Measurements from ENCODE around the gene C17orf75.
"Not testable (repeated sequence)": the region's sequence is repeated elsewhere in the genome, so short reads cannot be mapped to it uniquely, and the experiment has no call there.

The C17orf75 gene

GRCh38 chr17:32341857-32342602 lies at the start of gene C17orf75:
TSS of gene C17orf75 (minus strand) at chr17:32342173. CDS start at chr17:32342139, 34 bp downstream.
- peak; percentile 71 to 81 for DNase-seq

DNA sequence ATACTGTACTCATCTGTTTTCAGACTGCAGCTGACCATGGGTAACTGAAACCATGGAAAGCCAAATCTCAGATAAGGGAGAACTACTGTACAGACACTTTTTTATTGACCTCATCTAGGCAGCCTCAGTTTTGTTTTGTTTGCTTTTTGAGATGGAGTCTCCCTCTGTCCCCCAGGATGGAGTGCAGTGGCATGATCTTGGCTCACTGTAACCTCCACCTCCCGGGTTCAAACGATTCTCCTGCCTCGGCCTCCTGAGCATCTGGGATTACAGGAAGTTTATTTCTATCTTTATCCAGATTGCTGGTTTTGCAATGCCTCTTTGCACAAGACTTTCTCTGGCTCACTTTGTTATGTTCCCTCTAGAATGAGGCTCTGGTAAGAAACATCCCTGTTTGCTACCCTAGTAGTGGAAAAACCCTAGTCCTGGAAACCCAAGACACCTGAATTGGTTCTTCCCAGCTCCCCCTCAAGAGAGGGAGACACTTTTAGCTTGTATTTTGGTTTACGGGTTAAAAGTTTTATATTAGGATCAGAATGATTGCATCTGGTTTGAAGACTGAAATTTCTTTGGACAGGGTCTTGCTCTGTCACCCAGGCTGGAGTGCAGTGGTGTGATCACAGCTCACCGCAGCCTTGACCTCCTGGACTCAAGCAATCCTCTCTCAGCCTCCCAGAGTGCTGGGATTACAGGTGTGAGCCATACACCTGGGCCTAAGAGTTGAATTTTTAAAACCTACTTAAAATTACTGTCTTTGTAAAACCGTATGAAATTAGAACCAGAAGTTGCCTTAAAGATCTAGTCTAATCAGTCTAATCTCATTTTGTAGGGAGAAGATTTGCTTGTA lies 46.9 kb upstream of the C17orf75 start:
- DNase-seq = no peak

GRCh38 chr17:32388128-32388527 lies 46.2 kb upstream of the C17orf75 start:
- not testable (repeated sequence) for DNase-seq

DNA sequence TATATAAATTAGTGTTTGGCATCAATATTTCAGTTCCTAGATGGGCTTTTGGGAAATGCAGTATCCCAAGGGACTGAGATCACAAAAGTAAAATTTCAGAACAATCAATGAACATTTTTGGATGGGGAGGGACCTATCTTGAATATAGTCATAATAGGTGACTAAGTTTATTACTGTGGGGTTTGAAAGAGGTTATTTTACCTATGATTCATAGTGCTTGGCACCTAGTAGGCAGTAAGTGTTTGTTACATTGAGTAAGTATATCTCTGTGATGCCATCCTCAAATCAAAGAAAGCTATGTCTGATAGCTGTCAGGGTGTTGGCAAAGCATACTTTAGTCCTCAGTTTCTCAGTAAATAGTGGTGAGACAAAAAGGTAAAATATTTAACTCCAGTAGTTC lies 44.9 kb upstream of the C17orf75 start:
- DNase-seq = no peak

GRCh38 chr17:32385971-32386370 lies 44.0 kb upstream of the C17orf75 start:
- no peak for DNase-seq

GRCh38 chr17:32385121-32385520 lies 43.1 kb upstream of the C17orf75 start:
- no peak for DNase-seq

GRCh38 chr17:32383926-32384434 lies 42.0 kb upstream of the C17orf75 start:
- DNase-seq = no peak

DNA sequence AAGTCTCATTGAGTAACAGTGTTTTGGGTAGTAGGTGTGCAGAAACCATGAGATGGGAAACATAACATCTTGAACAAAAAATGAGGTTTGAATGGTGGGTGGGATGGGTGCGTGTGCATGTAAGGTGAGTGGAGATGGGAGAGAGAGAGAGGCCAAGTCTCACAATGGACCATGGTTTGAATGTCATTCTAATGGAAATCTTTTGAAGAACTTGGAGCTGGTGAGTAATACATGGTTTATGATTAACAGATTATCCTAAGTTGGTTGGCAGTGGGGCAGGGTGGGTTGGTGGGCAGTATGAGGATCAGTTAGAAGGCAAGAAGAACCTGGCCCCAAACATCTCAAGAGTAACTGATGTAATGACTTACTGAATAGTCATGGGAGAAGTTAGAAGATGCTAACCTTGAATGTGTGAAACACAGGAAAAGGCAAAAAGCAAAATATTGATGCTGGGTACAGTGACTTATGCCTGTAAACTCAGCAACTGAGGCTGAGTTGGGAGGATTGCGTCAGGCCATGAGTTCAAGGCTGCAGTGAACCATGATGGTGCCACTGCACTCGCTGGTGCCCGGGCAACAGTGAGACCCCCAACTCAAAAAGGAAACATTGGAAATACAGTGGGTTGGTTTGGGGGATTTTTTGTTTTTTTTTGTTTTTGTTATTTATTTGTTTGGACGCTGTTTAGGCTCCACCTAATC lies 40.7 kb upstream of the C17orf75 start:
- no peak for DNase-seq

- no peak for DNase-seq
Observed at GRCh38 chr17:32370426-32370825, 28.5 kb upstream of the C17orf75 start.

GRCh38 chr17:32361270-32361669 lies 19.3 kb upstream of the C17orf75 start:
- DNase-seq = no peak

- DNase-seq = no peak
Observed at GRCh38 chr17:32357615-32358014, 15.6 kb upstream of the C17orf75 start.

DNA sequence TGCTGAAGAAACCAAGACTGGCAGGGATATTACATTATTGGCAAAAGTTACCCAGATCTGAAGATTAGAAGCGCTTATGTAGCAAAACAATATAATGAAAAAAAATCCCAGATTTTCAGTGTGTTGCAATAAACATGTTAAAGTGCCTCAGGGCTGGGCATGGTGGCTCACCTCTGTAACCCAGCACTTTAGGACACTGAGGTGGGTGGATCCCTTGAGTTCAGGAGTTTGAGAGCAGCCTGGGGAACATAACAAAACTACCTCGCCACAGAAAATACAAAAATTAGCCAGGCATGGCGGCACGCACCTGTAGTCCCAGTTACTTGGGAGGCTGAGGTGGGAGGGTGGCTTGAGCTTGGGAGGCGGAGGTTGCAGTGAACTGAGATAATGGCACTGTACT lies 14.8 kb upstream of the C17orf75 start:
- no peak for DNase-seq

DNA sequence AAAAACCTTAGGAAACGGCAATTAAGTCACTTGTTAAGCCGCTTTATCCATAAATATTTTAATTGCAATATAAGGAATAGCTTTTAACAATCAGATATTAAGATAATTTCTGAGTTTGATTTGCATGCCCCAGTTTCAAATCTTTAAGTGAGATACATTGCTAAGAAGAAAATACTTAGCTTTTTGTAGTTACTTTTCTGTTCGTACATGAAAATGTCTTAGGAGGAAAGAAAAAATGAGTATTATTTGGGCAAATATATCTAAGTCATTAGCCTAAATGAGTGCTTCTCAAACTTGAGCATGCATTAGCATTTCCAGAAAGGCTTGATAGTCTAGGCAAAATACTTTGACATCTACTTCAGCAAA lies 14.4 kb upstream of the C17orf75 start:
- no peak for DNase-seq

GRCh38 chr17:32355649-32356377 lies 13.8 kb upstream of the C17orf75 start:
- no peak for DNase-seq

- not testable (repeated sequence) for DNase-seq
Observed at GRCh38 chr17:32352734-32353133, 10.8 kb upstream of the C17orf75 start.

GRCh38 chr17:32350666-32351418 lies 8.9 kb upstream of the C17orf75 start:
- peak; percentile 56 to 72 for DNase-seq

- peak; percentile 96 to 97 for DNase-seq
Observed at GRCh38 chr17:32349854-32350665, 8.1 kb upstream of the C17orf75 start, which contains the start of gene ZNF207. TSS of gene ZNF207 (plus strand) at chr17:32350157. CDS start at chr17:32350286, 129 bp downstream.

DNA sequence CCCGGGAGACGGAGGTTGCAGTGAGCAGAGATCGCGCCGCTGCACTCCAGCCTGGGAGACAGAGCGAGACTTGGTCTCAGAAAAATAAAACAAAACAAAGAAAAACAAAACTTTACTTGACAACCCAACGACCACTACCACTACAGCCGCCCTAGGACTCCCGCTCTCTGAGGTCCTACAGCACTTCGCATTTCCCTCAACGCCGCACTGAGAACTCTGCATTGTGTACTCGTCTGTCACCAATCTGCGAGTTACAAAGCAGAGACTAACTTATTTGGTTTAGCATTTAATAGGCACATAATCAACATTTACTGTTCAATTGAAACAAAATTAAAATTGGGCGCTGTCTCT lies 7.5 kb upstream of the C17orf75 start:
- DNase-seq = no peak

- DNase-seq = no peak
Observed at GRCh38 chr17:32348483-32348800, 6.5 kb upstream of the C17orf75 start.

DNA sequence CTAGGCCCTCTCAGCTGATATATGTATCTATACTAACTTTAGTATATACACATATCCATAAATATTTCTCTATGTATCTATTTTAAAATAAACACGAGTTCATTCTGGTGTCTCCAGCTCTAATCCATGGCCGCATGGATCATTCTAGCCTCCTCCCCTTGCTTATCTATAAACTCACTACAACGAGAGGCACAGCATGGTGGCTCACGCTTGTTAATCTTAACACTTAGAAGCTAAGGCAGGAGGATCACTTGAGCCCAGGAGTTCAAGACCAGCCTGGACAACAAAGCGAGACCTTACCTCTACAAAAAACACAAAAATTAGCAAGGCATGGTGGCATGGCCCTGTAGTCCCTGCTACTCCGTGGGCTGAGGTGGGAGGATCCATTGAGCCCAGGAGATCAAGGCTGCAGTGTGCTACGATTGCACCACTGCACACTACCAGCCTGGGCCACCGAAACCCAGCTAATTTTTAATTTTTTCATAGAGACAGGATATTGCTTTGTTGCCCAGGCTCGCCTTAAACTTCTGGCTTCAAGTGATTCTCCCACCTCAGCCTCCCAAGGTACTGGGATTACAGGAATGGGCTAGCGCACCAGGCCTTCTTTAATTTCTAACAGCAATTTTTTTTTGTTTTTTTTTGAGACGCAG lies 4.1 kb upstream of the C17orf75 start:
- DNase-seq = no peak
